HG03469 (cell line): Measurements from ENCODE around the gene F13B.
"Not testable (repeated sequence)": the region's sequence is repeated elsewhere in the genome, so short reads cannot be mapped to it uniquely, and the experiment has no call there.

Experiments used
- ATAC-seq: cut with Tn5 transposase; IDR thresholded peaks from one replicate; pipeline ENCODE4 v1.9.1; 2021; ENCODE audit warnings: mild to moderate bottlenecking, moderate library complexity, moderate number of reproducible peaks; ENCODE audit not compliant: unreplicated experiment

F13B gene

DNA sequence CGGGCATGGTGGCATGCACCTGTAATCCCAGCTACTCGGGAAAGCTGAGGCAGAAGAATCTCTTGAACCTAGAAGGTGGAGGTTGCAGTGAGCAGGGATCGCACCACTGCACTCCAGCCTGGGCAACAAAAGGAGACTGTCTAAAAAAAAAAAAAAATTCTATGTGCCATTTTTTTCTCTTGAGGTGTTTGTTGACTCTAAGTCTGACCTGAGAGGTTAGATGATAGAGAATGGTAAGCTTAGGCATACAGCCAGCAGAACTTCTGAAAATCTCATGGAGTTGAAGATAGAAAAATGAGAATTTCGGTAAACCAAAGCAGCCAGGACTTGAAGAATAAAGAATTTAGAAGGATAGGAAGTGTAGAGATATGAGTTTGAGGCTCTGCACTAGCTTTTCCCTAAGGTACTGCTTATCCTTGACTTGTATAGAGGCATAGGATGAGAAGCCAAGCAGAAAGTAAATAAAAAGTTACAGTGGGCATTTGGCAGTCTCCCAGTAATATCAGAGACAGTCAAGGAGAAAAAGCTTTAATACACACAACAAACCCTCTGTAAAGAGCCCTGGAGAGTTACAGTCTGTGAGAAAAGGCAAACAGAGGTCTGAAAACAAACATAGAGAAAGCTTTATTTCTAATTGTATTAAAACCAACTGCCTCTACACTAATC, 24.3 kb downstream of the F13B start:
- no peak for ATAC-seq

DNA sequence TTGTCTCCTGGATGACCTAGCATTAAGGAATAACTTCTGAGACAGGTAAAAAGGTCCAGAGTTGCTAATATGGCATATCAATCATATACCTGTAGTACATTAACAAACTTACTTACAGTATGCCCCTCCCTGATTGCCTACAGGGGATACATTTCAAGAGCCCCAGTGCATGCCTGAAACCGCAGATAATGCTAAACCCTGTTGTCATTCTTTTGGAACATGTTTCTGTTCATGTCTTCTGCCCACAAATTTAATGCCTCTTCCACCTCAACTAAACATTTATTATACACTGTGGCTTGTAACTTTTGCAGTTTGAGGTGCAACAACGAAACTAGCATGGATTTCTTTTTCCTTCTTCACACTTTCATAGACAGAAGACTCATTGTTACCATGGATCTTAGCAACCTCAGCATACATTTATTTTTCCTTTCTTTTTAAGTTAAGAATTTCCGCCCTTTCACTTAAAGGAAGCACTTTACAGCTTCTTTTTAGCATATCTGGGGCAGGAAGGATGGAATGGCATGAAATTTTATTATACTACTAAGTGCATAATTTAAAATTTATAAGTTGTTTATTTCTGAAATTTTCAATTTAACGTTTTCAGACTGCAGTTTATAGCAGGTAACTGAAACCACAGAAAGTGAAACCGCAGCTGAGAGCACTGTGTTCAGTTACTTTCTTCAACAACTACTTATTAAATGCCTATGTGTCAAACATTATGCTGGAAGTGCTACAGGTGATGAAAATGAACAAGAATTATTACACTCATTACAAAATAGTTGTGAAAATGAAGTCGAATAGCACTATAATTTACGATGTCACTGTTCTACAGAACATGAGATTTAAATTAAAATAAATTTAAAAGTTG, 25.3 kb downstream of the F13B start:
- peak; percentile 56 for ATAC-seq

DNA sequence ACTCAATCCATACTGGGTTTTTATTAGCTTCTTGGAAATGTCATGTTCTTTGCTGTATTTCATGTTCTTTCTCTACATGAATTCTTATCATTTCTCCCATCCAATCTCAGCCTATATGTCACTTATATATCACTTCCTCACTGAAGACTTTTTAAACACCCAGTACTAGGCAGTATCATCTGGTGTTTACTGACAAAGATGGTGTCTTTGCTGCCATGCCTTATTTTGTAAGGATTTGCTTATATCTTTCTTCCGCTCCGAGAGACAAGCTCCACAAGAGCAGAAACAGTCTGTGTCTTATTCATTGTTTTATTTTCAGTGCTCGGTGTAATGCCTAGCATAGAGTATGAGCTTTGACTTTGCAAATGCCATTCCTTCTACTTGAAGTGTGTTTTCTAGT, 30.2 kb downstream of the F13B start:
- ATAC-seq = no peak

DNA sequence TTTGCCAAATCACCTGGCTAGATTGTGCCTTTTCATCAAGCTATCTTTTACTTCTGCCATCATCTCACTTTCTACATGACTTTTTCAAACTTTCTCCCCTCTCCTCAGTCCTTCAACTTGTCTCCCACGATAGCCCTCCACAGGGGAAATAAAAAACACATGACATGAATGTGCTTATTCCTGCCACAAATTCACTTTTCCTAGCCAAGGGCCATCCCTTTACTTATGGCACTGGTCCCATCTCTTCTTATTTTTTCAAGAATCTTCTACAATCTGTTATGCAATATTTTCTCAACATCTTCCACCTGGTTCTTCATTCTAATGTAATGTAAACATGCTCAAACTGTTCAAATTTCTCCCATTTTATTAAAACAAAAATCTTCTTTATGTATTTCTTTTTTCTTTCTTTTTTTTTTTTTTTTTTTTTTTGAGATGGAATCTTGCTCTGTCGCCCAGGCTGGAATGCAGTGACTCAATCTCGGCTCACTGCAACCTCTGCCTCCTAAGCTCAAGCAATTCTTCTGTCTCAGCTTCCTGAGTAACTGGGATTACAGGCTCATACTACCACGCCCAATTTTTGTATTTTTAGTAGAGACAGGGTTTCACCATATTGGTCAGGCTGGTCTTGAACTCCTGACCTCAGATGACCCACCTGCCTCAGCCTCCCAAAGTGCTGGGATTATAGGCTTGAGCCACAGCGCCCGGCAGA, 32.3 kb downstream of the F13B start:
- ATAC-seq = not testable (repeated sequence)

DNA sequence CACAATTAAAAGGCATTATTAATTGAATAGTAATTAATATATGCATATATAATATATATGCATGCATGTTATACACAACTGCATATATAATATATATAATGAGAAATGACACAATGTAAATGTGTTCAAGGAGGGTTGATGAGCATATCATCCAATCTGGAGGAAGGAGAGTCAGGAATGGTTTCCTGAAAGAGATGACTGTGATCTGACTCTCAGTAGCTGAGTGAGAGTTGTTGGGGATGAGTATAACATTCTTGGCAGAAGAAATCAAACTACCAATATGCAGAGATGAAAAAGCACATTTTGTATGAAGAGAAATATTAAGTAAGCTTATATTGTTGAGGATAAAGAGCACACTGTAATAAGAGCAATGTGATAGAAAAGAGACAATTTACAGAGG, 37.3 kb downstream of the F13B start:
- no peak for ATAC-seq

DNA sequence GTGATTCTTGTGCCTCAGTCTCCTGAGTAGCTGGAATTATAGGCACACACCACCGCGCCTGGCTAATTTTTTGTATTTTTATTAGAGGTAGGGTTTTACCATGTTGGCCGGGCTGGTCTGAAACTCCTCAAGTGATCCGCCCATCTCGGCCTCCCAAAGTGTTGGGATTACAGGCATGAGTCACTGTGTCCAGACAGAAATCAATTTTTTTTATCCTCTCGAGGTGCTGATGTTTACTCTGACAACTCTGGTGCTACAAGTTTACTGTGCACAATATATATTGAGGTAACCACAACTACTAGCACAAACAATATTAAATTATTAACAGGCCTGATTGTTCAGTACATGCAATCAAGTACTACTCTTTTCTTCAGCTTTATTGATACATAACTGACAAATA, 39.7 kb downstream of the F13B start:
- ATAC-seq = no peak

DNA sequence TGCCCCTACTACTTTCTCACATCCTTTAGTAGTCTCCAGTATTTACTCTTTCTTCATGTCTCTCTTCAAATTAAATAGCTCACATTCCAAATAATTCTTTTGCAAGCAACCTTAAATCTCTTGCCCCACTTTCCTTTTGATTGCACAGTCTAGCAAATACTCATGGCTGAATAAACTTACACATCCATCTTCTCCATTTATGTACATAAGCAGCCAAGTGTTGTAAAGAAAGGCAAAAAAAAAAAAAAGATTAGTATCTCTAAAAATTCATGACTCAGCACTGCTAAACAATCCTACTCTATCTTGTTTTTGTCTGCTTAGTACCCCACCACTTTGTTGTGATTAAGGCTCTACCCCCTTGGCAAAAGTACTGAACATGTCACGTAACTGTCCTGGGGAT, 42.6 kb downstream of the F13B start:
- ATAC-seq = no peak

DNA sequence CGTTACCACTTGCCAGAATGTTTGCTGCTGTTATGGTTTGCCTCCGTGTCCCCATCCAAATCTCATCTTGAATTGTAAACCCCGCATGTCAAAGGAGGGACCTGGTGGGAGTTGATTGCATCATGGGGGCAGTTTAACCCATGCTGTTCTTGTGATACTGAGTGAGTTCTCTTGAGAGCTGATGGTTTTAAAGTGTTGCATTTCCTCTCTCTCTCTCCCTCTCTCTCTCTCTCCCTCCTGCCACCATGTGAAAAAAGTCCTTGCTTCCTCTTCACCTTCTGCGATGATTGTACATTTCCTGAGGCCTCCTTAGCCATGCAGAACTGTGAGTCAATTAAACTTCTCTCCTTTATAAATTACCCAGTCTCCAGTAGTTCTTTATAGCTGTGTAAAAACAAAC, 45.3 kb downstream of the F13B start:
- ATAC-seq = no peak

DNA sequence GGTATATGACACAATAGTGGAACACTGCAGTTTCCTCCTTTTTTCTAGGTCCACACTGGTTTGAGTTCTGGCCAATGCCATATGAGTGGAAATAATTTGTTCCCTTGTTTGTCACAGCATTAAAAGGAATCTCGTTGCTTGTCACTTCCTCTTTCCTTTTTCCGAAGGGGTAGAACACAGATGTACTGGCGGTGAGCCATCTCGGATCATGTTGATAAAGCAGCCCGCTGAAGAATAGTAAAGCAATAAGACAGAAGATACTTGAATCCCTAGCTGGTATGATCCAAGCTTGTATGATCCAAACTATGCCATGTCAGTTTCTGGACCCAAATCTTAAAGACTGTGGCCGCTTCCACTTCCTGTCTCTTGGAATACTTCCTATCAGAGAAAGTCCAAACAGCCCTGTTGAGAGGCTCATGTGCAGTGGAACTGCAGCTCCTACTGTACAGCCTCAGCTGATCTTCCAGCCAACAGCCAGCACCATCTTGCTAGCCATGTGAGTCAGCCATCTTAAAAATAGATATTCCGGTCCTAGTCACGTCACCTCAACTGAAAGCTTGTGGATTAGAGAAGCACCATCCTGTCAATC, 49.4 kb downstream of the F13B start:
- ATAC-seq = no peak

DNA sequence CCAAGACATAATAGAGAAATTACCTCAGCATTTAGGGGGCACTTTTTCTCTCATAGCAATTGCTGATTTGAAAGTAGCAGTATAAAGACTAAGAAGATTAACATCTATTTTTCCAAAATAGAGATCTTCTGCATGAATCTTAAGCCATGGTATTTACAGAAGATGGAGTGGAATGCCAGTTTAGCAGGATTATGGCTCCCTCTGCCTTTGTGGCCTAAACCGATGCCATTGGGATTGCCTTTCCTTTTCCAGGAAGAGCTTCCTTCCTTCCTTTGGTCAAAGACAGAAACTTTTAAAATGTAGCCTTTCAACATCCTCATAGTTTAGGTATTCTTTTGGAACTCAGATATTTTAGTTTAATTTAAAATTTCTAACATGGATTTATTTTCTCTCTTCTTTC, 50.3 kb downstream of the F13B start:
- no peak for ATAC-seq

DNA sequence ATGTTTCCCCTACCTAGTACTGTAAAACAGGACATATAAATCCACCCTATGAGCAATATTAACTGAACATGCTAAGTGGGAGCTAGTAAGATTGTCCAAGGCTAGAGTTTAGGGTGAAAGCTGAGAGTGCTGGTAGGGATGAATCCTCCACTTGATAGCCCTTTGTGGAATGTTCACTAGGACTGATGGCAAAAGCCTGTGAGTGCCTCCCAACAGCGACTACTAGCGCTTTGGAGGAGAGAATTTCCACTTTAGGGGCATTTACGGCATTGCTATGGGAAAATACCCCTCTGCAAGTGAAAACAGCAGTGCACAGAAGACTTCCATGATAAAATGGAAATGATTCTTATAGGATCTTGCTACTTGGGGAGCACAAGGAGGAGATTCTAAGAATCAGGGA, 53.8 kb downstream of the F13B start:
- ATAC-seq = no peak

DNA sequence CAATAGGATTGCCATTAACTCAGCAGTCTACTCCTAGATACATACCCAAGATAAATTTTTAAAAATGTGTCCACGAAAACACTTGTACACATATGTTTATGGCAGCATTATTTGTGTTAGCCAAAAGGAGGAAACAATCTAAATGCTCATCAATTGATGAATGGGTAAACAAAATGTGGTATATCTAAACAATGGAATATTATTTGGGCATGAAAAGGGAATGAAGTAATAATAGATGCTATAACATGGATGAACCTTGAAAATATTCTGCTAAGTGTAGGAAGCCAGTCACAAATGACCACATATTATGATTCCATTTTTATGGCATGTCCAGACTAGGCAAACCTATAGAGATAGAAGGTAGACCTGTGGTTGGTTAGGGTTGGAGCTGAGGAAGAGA, 55.4 kb downstream of the F13B start:
- ATAC-seq = no peak

DNA sequence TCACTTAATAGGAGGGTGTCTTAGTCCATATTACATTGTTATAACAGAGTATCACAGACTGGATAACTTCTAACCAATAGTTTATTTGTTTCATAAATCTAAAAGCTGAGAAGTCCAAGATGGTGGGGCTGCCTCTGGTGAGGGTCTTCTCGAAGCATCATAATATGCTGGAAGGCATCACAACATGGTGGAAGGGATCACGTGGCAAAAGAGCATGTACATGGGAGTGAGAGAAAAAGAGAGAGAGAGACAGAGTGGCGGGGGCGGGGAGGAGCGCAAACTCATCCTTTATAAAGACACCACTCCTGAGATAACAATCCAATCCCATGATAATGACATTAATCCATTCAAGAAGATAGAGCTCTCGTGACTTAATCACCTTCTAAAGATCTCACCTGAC, 58.2 kb downstream of the F13B start:
- no peak for ATAC-seq

DNA sequence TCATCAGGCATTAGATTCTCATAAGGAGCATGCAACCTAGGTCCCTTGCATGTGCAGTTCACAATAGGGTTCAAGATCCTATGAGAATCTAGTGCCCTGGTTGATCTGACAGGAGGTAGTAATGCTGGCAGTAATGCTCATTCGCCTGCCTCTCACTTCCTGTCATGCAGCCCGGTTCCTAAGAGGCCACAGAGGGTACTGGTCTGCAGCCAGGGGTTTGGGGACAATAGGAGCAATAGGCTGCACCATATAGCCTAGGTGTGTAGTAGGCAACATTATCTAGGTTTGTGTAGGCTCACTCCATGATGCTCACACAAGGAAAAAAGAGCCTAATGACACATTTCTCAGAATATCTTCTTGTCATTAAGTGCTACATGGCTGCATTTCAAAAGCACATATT, 63.9 kb downstream of the F13B start:
- ATAC-seq = no peak

DNA sequence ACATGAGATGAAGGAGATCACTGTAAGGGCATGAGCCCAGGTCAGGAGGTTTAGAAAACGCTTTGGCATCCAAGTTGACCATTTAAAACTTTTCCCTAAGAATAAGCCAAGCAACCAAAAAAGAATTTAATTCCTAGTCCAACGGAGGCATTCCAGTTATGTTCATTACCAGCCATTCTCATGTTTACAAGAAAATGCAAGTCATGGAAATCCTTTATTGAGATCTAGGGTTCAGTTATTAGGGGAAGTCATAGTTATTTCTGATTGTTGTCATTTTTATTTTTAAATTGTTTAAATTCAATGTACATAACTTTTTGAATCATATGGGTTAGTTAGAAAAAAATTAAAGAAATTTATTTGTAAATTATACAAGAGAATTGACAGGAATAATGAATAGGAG, 65.2 kb downstream of the F13B start:
- ATAC-seq = no peak

DNA sequence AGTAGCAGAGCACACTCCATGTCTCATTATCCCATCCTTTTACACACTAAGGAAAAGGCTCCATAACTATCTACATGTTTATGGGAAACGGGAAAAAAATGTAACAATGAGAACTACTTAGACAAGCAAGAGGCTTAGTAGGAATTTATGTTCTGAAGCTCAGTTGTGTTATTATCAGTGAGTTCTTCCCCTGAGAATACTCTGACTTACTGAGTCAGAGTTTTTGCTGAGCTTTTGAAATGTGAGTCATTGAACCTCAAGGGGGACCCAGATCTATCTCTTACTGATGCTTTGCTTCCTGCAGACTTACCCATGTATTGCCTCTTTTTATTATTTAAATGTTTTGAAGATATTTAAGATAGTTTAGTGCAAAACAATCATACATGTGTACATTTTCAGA, 69.6 kb downstream of the F13B start:
- ATAC-seq = no peak

DNA sequence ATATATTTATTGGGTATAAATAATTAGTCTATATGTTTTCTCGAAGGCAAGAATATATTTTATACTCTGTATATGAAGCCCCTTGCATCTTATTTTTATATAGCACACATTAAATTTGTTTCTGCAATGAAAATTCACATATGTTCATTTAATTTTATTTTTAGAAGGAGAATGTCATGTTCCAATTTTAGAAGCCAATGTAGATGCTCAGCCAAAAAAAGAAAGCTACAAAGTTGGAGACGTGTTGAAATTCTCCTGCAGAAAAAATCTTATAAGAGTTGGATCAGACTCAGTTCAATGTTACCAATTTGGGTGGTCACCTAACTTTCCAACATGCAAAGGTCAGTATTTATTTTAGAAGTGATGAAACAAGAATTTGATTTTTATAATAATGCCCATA, 73.1 kb downstream of the F13B start:
- no peak for ATAC-seq

DNA sequence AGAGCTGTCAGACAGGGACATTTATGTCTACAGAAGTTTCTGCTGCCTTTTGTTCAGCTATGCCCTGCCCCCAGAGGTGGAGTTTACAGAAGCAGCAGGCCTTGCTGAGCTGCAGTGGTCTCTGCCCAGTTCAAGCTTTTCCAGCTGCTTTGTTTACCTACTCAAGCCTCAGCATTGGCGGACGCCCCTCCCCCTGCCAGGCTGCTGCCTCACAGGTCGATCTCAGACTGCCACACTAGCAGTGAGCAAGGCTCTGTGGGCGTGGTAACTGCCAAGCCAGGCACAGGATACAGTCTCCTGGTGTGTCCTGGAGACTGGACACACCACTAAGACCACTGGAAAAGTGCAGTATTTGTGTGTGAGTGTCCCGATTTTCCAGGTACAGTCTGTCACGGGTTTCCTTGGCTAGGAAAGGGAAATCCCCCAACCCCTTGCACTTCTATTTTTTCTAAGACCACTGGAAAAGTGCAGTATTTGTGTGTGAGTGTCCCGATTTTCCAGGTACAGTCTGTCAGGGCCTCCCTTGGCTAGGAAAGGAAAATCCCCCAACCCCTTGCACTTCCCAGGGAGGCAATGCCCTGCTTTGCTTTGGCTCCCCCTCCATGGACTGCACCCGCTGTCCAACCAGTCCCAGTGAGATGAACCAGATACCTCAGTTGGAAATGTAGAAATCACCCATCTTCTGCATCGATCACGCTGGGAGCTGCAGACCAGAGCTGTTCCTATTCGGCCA, 75.0 kb downstream of the F13B start:
- ATAC-seq = not testable (repeated sequence)
